K562 (cell line): ENCODE measurements around the gene CAVIN1.
A peak's percentile ranks its signal among the peaks of the same experiment; 100 is the strongest.

Source experiments
- BRD9 ChIP-seq: fragments of 450-650 bp; IDR thresholded peaks from 2 replicates; pipeline ENCODE4 v1.6.1; 2018; ENCODE audit warnings: low read depth; ENCODE audit not compliant: partially characterized antibody
- GTF3C2 ChIP-seq: IDR thresholded peaks from 3 replicates; pipeline ENCODE4 v1.6.1; 2011; ENCODE audit warnings: borderline replicate concordance, mild to moderate bottlenecking, moderate library complexity; ENCODE audit not compliant: insufficient read length; ENCODE audit errors: extremely low read depth
- IRF2 ChIP-seq: sonication (generic); formaldehyde crosslinking; IDR thresholded peaks from 2 replicates; pipeline ENCODE4 v1.8.1; 2022; ENCODE audit warnings: mild to moderate bottlenecking, missing genetic modification reagents
- KAT2B ChIP-seq: IDR thresholded peaks from one replicate; pipeline ENCODE4 v1.6.1; 2012; ENCODE audit warnings: low read depth, mild to moderate bottlenecking, control low read depth, inconsistent platforms, low read length, moderate library complexity
- MLX ChIP-seq, 2 experiments: fragments of 450-650 bp in 1 of 2; sonication (generic) in 1 of 2; formaldehyde crosslinking; conservative IDR thresholded peaks; 2 replicates each; pipeline versions ENCODE4 v1.4.0 to v1.8.1; 2020 to 2022; ENCODE audit warnings: mild to moderate bottlenecking in 1 of 2, missing genetic modification reagents in 1 of 2
- REST ChIP-seq, 2 experiments: fragments of 450-650 bp; formaldehyde crosslinking in 1 of 2; IDR thresholded peaks; 2 replicates each; pipeline versions ENCODE4 v1.4.0 to v1.6.1; 2014 to 2020; ENCODE audit warnings: mild to moderate bottlenecking in 2 of 2, borderline replicate concordance in 1 of 2, low read depth in 1 of 2
- SMARCA5 ChIP-seq: fragments of 450-650 bp; IDR thresholded peaks from 2 replicates; pipeline ENCODE4 v1.6.1; 2016
- ZNF354B ChIP-seq: fragments of 250-450 bp; sonication (Bioruptor Pico); IDR thresholded peaks from 2 replicates; pipeline ENCODE4 v1.4.0; 2020

GRCh38 chr17:42388381-42389134, 34.5 kb downstream of the CAVIN1 start, which contains the start of gene STAT3:
- TF ChIP-seq SMARCA5 (no peak), ZNF354B (CRISPR knock-in tag) (no peak), MLX (CRISPR knock-in tag; conservative IDR thresholded peaks at IDR 0.05) (no peak), REST (IDR thresholded peaks at IDR 0.05; ENCODE audit: borderline replicate concordance) (peak; percentile 98), REST (CRISPR knock-in tag; IDR thresholded peaks at IDR 0.05; ENCODE audit: low read depth) (no peak), GTF3C2 (no peak), IRF2 (no peak), KAT2B (no peak), BRD9 (no peak)
